ENCODE measurements around the gene LCLAT1. TPM values are rescaled to one million over a fixed set of nuclear protein-coding genes. Genes with fewer than 3 reads are reported as not detected.
"Not testable (repeated sequence)": the region's sequence is repeated elsewhere in the genome, so short reads cannot be mapped to it uniquely, and the experiment has no call there.

Gene LCLAT1
- total RNA-seq, 2 experiments from 2014 or later = 19.0 to 20.5 TPM

GRCh38 chr2:30503007-30503694 is 56.1 kb downstream of the LCLAT1 start:
- POLR2A ChIA-PET = no interaction called here
- H3K36me3 Mint-ChIP-seq (ENCODE audit: low read depth) = peaks cover 37% of the 10 kb centered on the region

DNA sequence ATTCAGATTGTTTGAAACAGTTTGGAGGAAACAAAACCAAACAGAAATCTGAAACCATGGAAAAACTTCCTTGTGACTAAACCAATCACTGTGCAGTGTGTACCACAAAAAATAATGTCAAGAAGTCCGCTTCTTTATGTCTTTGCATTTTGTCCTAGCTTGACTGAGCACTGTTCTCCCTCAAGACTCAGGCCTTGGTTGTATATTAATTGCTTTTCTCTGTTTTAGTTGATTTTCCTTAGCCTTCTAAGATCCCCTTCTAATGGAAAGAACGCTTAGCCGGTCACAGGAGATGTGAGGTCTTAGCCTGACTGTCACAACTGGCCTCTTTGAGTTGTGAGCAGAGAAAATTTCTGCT is 56.6 kb downstream of the LCLAT1 start:
- ChIA-PET POLR2A (no interaction called here), CTCF (interaction anchor here (0.6 to 3.3 kb wide), 5 partner anchors 10 to 339 kb away, joined by 3 to 14 read pairs (median 3); no protein-coding TSS in a partner anchor)
- H3K9me3 Mint-ChIP-seq = peaks cover 25% of the 10 kb centered on the region
- ATAC-seq (peak; percentile 40), DNase-seq (no peak)
- H3K27me3 Mint-ChIP-seq = no peaks in the 10 kb centered on the region
- peaks cover 35% of the 10 kb centered on the region for H3K36me3 Mint-ChIP-seq (ENCODE audit: low read depth)
- TF ChIP-seq CTCF (IDR thresholded peaks at IDR 0.05) = no peak
- peak overlapping the region; percentile 86 for H3K27ac Mint-ChIP-seq
- intact Hi-C loops (cut with micrococcal nuclease) = no loop called here
- peaks cover 35% of the 10 kb centered on the region for H3K4me1 Mint-ChIP-seq (ENCODE audit: low read depth)
- no peak overlapping the region for H3K4me3 Mint-ChIP-seq

More at GRCh38 chr2:30503007-30503694, 56.1 kb downstream of the LCLAT1 start:
- intact Hi-C loops (cut with micrococcal nuclease) = no loop called here
- CTCF ChIA-PET = interaction anchor here (0.6 to 3.3 kb wide), 5 partner anchors 9 to 338 kb away, joined by 3 to 14 read pairs (median 3); no protein-coding TSS in a partner anchor
- DNase-seq = no peak
- ATAC-seq = peak; percentile 84
- peak; percentile 48 for TF ChIP-seq CTCF (IDR thresholded peaks at IDR 0.05)
- Mint-ChIP-seq H3K27ac (peak overlapping the region; percentile 86), H3K9me3 (peaks cover 26% of the 10 kb centered on the region), H3K4me1 (ENCODE audit: low read depth) (peaks cover 35% of the 10 kb centered on the region), H3K27me3 (no peaks in the 10 kb centered on the region), H3K4me3 (no peak overlapping the region)

GRCh38 chr2:30504731-30505130 is 57.7 kb downstream of the LCLAT1 start:
- no peak for ATAC-seq
- H3K4me1 Mint-ChIP-seq (ENCODE audit: low read depth) = peaks cover 40% of the 10 kb centered on the region
- no peaks in the 10 kb centered on the region for H3K27me3 Mint-ChIP-seq
- intact Hi-C loops (cut with micrococcal nuclease) = no loop called here
- POLR2A ChIA-PET = no interaction called here
- no peak for TF ChIP-seq CTCF (IDR thresholded peaks at IDR 0.05)
- peaks cover 27% of the 10 kb centered on the region for H3K36me3 Mint-ChIP-seq (ENCODE audit: low read depth)
- H3K9me3 Mint-ChIP-seq = peaks cover 18% of the 10 kb centered on the region
- H3K27ac Mint-ChIP-seq = peak overlapping the region; percentile 47
- no peak for DNase-seq
- CTCF ChIA-PET = interaction anchor here (3.3 kb wide), 1 partner anchor 340 kb away, joined by 14 read pairs; no protein-coding TSS in a partner anchor
- H3K4me3 Mint-ChIP-seq = no peak overlapping the region

DNA sequence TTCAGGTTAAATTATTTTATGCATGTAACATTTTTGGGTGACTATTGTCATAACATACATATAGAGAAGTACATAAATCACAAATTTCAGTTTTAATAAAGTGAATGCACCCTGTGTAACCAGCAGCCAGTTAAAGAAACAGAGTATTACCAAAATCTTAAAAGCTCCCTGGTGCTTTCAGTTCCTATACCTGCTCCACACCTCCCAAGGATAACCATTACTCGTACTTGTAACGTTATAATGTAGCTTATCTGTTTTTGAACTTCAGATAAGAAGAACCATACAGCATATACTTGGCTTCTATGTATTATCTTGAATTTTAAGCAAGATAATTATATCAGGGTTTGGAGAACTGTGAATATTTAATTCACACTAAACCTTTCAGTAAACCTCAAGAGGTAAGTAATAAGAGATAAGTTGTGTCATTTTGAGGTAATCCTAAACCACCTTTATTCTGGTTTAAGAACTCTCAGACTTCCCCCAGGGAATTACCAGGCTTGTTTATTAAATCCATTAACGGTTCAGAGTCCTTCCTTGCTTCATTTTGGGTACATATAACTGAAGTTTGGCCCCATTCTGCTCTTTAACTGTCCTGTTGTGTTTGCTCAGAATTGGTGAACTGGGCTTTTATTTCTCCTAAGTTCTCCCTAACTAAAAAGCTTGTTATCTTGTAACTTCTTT is 58.6 kb downstream of the LCLAT1 start:
- ChIA-PET CTCF (interaction anchor here (3.3 kb wide), 1 partner anchor 341 kb away, joined by 14 read pairs; no protein-coding TSS in a partner anchor), POLR2A (no interaction called here)
- DNase-seq = no peak
- Mint-ChIP-seq H3K36me3 (ENCODE audit: low read depth) (peaks cover 25% of the 10 kb centered on the region), H3K4me1 (ENCODE audit: low read depth) (peaks cover 45% of the 10 kb centered on the region), H3K9me3 (peaks cover 15% of the 10 kb centered on the region), H3K4me3 (no peak overlapping the region), H3K27ac (no peak overlapping the region), H3K27me3 (no peaks in the 10 kb centered on the region)
- no peak for TF ChIP-seq CTCF (IDR thresholded peaks at IDR 0.05)
- intact Hi-C loops (cut with micrococcal nuclease) = no loop called here
- no peak for ATAC-seq

DNA sequence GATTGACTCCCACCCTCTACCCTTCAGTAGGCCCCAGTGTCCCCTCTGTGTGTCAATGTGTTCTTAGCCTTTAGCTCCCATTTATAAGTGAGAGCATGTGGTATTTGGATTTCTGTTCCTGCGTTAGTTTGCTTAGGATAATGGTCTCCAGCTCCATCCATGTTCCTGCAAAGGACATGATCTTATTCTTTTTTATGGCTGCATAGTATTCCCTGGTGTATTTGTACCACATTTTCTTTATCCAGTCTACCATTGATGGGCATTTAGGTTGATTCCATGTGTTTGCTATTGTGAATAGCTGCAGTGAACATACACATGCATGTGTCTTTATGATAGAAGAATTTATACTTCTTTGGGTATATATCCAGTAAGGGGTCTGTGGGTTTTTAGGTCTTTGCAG is 60.4 kb downstream of the LCLAT1 start:
- DNase-seq; ATAC-seq; H3K27me3 Mint-ChIP-seq; H3K27ac Mint-ChIP-seq; H3K4me3 Mint-ChIP-seq; intact Hi-C loops (cut with micrococcal nuclease): not testable (repeated sequence)
- ChIA-PET CTCF (interaction anchor here (1.9 kb wide), 1 partner anchor 343 kb away, joined by 6 read pairs; no protein-coding TSS in a partner anchor), POLR2A (interaction anchor here (0.7 kb wide), 1 partner anchor 37 kb away, joined by 3 read pairs; no protein-coding TSS in a partner anchor)
- Mint-ChIP-seq H3K9me3 (peaks cover 11% of the 10 kb centered on the region), H3K36me3 (ENCODE audit: low read depth) (peaks cover 12% of the 10 kb centered on the region), H3K4me1 (ENCODE audit: low read depth) (peaks cover 51% of the 10 kb centered on the region)
